Suprapubic skin (tissue), 4 donors: ENCODE measurements around the gene FTCDNL1.

ENCODE experiments used
- POLR2A ChIP-seq, 2 donors: fragments of 450-650 bp; IDR thresholded peaks; one replicate each; pipeline ENCODE4 v1.6.1; 2017; ENCODE audit warnings: antibody characterized with exemption in 2 of 2, mild to moderate bottlenecking in 2 of 2, moderate library complexity in 2 of 2
- POLR2AphosphoS5 ChIP-seq, 3 donors: sonication (generic); formaldehyde crosslinking; IDR thresholded peaks; one replicate each; pipeline ENCODE4 v1.6.1; 2017; ENCODE audit warnings: antibody characterized with exemption in 3 of 3

DNA sequence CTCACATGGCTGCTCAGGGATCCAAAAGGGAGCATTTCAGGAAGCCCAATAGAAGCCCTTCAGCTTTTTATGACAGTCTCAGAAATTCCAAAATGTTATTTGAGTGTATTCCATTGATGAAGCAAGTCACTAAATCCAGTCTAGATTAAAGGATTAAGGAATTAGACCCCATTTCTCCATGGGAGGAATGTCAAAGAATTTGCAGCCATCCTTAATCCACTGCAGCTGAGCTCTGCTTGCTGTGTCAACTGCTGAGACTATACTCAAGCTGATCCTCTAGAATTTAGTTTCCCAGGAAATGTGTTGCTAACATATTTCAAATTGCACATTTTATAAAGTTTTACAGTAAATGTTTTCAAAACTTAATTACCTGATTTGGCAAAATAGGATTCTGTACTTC is 31.7 kb upstream of the FTCDNL1 start:
- TF ChIP-seq POLR2A (IDR thresholded peaks at IDR 0.05), result no peak
- TF ChIP-seq POLR2AphosphoS5 (IDR thresholded peaks at IDR 0.05), result no peak
